ENCODE measurements around the gene CLBA1.
A peak's percentile ranks its signal among the peaks of the same experiment; 100 is the strongest.
"Not testable (repeated sequence)": the region's sequence is repeated elsewhere in the genome, so short reads cannot be mapped to it uniquely, and the experiment has no call there.

CLBA1 gene

DNA sequence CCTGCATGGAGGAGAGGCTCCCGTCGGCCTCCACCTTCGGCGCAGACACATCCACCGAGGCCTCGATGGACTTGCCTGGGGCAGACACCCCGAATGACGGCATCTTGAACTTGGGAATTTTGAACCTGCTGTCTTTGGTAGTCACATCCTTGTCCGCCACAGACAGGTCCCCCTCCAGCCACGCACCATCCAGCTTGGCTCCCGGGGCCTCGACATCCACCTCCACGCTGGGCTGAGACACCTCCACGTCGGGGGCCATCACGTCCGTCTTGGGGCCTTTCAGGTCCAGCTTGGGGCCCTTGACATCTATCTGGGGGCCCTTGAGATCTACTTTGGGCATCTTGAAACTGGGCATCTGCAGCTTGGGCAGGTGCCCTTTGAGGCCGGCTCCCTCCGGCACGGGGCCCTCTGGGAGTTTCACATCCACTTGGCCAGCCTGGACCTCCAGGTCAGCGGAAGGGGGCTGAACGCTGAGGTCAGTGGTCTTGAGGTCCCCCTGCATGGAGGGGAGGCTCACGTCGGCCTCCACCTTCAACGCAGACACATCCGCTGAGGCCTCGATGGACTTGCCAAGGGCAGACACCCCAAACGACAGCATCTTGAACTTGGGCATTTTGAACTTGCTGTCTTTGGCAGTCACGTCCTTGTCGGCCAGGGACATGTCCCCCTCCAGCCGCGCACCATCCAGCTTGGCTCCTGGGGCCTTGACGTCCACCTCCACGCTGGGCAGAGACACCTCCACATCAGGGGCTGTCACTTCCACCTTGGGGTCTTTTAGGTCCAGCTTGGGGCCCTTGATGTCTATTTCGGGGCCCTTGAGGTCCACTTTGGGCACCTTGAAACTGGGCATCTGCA is 37.5 kb upstream of the CLBA1 start:
- DNase-seq: not testable (repeated sequence)

DNA sequence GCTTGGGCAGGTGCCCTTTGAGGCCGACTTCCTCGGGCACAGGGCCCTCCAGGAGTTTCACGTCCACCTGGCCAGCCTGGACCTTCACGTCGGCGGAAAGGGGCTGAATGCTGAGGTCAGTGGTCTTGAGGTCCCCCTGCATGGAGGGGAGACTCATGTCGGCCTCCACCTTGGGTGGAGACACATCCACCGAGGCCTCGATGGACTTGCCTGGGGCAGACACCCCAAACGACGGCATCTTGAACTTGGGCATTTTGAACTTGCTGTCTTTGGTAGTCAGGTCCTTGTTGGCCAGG is 36.9 kb upstream of the CLBA1 start:
- no peak for DNase-seq

DNA sequence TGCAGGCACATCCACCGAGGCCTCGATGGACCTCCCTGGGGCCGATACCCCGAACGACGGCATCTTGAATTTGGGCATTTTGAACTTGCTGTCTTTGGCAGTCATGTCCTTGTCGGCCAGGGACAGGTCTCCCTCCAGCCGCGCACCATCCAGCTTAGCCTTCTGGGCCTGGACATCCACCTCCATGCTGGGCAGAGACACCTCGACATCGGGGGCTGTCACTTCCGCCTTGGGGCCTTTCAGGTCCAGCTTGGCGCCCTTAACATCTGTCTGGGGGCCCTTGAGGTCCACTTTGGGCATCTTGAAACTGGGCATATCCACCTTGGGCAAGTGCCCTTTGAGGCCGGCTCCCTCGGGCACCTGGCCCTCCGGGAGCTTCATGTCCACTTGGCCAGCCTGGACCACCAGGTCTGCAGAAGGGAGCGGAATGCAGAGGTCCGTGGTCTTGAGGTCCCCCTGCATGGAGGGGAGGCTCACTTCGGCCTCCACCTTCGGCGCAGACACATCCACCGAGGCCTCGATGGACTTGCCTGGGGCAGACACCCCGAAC is 36.1 kb upstream of the CLBA1 start:
- DNase-seq: not testable (repeated sequence)

- no peak for DNase-seq
Observed at GRCh38 chr14:104950021-104950420, 35.6 kb upstream of the CLBA1 start.

DNA sequence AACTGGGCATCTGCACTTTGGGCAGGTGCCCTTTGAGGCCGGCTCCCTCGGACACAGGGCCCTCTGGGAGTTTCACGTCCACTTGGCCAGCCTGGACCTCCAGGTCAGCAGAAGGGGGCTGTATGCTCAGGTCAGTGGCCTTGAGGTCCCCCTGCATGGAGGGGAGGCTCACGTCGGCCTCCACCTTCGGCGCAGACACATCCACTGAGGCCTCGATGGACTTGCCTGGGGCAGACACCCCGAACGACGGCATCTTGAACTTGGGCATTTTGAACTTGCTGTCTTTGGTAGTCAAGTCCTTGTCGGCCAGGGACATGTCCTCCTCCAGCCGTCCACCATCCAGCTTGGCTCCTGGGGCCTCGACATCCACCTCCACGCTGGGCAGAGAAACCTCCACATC is 34.9 kb upstream of the CLBA1 start:
- not testable (repeated sequence) for DNase-seq

GRCh38 chr14:104951863-104952657 is 33.5 kb upstream of the CLBA1 start:
- DNase-seq: not testable (repeated sequence)

- DNase-seq: no peak
Observed at GRCh38 chr14:104953097-104953496, 32.5 kb upstream of the CLBA1 start.

GRCh38 chr14:104953896-104954656 is 31.5 kb upstream of the CLBA1 start:
- DNase-seq: no peak

- no peak for DNase-seq
Observed at GRCh38 chr14:104954746-104955395, 30.7 kb upstream of the CLBA1 start.

GRCh38 chr14:104955396-104955770 is 30.2 kb upstream of the CLBA1 start:
- no peak for DNase-seq

GRCh38 chr14:104956290-104956890 is 29.2 kb upstream of the CLBA1 start:
- DNase-seq: no peak

DNA sequence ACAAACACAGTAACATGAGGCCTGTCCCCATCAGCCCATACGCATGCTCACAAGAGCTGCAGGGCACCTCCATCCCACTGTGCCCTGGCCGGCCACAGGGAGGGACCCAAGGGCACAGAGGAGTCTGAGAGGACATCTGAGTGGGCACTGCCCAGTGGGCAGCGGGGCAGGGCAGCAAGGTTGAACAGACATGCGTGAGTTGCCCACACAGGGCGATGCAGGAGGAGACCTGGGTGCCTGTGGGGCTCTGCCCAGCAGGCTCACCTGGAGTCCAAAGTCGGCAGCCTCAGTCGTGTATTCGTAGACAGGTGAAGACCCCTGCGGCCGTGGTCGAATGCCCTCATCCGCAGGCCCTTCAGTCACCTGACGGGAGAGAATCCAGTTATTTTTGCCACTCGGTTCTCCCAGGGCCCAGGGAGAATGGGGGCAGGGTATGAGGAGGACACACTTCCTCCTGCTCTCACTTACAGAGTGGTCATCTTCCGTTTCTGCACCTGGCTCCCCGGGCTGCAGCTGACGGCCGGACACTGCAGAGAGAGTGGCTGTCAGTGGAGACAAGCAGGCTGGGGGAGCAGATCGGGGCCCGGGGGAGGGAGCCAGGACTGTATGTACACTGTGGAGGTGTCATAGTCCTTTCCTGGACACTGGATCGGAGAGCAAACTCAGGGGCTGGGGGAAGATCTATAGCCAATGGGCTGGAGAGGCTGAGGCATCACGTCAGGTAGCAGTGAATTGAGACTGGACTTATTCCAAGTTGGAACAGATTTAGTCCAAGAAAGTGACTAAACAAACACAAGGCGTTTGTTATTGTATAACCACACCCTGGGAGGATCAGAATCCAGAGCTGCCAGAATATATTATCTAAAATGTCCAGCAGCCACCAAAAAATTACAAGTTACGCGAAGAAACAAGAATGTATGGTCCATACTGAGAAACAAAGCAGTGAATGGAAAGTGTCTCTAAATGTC is 28.2 kb upstream of the CLBA1 start:
- no peak for DNase-seq

- no peak for DNase-seq
Observed at GRCh38 chr14:104964546-104964945, 21.0 kb upstream of the CLBA1 start.

DNA sequence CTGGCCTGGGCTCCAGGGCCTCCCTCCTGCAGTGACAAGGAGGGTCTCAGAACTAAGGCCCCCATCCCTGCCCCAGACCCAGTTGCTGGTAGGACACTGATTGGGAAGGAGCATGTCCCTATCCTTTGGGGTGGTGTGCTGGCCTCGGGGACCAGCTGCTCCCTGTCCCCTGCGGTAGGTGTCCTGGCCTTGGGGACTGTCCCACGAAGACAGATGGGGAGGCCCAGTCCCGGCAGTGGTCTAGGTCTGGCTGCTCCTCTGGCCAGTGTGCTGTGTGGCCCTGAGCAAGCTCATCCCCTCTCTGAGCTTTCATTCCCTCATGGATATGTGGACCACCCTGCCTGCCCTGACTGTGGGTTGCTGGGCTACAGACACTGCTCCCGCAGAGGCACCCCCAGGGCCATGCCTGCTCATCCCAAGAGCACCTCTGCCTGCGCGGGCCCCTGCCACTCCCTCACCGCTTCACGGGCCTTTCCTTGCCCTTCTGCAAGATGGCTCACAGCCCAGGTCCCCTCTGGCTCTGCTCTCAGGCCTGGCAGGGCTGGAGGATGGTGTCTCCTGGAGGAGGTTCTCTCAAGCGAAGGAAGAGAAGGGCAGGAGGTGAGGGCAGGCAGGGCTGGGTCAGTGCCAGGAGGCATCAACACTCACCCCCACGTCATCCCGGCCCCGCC is 19.9 kb upstream of the CLBA1 start:
- no peak for DNase-seq

- DNase-seq: no peak
Observed at GRCh38 chr14:104966261-104966865, 19.2 kb upstream of the CLBA1 start.

- DNase-seq: no peak
Observed at GRCh38 chr14:104966981-104967385, 18.6 kb upstream of the CLBA1 start.

GRCh38 chr14:104967386-104968152 is 18.0 kb upstream of the CLBA1 start:
- peak; percentile 24 for DNase-seq

DNA sequence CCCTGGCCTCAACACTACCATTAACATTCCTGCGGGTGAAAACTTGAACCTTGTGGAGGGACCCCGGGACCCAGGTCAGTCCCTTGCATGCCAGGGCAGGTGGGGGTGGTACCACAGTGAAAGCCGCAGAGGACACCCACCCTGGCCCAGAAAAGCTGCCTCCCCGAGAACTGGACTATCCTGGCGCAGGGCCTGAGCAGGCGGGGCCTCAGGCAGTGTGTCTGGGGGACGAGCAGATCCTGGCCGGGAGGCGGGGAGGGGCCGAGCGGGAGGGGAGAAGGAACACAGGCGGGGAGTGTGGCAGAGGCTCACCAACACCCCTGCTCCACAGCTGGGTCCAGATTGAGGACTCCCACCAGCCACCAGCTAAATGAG is 17.4 kb upstream of the CLBA1 start:
- no peak for DNase-seq
